NCI-H345 treated with DMSO at 0.1 percent for 48 hours (cell line): ENCODE measurements around the gene SYNGAP1.
A peak's percentile ranks its signal among the peaks of the same experiment; 100 is the strongest.
"Not testable (repeated sequence)": the region's sequence is repeated elsewhere in the genome, so short reads cannot be mapped to it uniquely, and the experiment has no call there.

Experiments
- DNase-seq: peaks from one replicate; lab custom pipeline; 2025; ENCODE audit not compliant: unreplicated experiment; lab: John Stamatoyannopoulos, UW

SYNGAP1 gene

GRCh38 chr6:33419580-33420490 is at the start of gene SYNGAP1:
Gene SYNGAP1, plus strand, starts transcription at chr6:33420065. Its CDS starts 200 bp downstream, at chr6:33420265.
- no peak for DNase-seq

DNA sequence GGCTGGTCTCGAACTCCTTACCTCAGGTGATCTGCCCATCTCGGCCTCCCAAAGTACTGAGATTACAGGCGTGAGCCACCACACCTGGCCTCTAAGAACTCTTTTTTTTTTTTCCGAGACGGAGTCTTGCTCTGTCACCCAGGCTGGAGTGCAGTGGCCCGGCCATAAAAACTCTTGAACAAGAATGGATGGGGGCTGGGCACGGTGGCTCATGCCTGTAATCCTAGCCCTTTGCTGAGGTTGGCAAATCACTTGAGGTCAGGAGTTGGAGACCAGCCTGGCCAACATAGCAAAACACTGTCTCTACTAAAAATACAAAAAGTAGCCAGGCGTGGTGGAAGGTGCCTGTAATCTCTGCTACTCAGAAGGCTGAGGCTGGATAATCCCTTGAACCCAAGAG is 48.0 kb upstream of the SYNGAP1 start:
- not testable (repeated sequence) for DNase-seq

DNA sequence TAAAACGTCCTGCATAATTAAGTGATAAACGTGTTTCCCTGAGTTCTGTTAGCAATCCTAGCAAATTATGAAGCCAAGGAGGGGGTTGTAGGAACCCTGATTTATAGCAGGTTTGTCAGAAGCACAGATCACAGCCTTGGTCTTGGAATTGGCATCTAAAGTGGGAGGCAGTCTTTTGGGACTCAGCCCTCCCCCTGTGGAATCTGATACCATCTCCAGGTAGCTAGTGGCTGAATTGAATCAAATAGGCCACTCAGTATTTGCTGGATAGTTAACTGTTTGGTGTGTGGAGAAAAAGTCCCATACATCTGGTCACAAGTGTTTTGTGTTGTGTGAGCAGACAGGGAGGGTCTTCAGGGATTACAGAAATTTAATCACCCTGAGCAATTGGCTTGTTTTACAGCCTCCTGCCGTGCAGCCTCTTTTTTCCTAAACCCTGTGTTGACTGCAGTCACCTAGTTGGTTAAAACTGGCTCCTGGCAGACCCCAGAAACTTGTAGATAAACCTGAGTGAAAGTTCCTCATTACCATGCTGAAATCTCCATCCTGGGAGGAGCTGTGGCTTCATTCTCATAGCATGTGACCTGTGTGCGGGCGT is 47.2 kb upstream of the SYNGAP1 start:
- no peak for DNase-seq

DNA sequence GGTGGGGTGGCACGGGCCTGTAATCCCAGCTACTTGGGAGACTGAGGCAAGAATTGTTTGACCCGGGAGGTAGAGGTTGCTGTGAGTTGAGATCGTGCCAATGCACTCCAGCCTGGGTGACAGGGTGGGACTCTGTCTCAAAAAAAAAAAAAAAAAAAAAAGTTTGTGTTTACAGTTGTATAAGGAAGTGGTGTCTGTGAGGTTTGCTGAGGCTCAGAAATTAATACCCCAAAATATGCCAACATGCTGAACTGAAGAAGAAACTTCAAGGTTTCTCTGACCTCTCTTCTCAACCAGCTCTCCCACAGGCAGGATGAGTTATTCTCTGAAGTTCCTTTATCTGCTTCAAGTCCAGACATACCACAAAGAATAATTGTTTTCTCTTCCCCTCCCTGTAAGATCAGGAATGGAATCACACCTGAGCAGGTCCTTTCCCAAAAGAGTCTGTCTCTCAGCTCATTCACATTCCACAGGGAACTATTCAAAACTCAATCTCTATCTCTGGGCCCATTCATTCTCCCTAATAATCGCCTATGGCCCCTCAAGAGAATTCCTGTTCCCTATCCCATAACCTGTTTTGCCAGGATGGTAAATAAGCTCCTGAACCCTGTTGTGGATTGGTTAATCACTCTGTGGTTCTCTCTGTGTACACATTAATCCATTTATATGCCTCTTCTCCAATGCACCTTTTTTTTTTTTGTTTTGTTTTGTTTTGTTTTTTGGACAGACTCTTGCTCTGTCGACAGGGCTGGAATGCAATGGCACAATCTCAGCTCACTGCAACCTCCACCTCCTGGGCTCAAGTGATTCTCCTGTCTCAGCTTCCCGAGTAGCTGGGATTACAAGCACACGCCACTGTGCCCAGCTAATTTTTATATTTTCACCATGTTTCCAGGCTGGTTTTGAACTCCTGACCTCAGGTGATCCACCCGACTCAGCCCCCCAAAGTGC is 45.6 kb upstream of the SYNGAP1 start:
- DNase-seq, result no peak

DNA sequence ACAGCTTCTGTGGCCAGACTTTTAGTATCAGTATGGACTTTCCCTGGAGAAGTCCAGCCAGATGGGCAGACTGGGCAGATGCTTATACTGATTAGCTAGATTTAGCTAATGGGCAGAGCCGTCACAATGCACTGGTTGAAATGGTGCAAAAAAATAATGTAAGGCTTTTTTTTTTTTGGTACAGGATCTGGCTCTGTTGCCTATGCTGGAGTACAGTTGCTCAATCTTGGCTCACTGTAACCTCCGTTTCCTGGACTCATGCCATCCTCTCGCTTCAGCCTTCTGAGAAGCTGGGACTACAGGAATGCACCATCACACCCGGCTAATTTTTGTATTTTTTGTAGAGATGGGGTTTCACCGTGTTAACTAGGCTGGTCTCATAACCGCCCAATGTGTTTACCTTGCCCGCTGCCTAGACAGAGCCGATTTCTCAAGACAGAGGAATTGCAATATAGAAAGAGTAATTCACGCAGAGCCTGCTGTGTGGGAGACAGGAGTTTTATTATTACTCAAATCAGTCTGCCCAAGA is 44.7 kb upstream of the SYNGAP1 start:
- no peak for DNase-seq

- no peak for DNase-seq
These were observed 42.7 kb upstream of the SYNGAP1 start for GRCh38 chr6:33377171-33377570.

DNA sequence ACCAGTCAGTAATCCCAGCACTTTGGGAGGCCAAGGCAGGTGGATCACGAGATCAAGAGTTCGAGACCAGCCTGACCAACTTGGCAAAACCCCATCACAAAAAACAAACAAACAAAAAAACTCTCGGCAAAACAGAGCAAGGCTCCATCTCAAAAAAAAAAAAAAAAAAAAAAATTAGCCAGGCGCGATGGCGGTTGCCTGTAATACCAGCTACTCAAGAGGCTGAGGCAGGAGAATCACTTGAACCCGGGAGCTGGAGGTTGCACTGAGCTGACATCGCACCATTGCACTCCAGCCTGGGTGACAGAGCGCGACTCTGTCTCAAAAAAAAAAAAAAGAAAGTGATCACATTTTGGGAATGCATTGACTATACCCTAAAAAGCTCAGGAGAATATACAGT is 40.7 kb upstream of the SYNGAP1 start:
- not testable (repeated sequence) for DNase-seq

DNA sequence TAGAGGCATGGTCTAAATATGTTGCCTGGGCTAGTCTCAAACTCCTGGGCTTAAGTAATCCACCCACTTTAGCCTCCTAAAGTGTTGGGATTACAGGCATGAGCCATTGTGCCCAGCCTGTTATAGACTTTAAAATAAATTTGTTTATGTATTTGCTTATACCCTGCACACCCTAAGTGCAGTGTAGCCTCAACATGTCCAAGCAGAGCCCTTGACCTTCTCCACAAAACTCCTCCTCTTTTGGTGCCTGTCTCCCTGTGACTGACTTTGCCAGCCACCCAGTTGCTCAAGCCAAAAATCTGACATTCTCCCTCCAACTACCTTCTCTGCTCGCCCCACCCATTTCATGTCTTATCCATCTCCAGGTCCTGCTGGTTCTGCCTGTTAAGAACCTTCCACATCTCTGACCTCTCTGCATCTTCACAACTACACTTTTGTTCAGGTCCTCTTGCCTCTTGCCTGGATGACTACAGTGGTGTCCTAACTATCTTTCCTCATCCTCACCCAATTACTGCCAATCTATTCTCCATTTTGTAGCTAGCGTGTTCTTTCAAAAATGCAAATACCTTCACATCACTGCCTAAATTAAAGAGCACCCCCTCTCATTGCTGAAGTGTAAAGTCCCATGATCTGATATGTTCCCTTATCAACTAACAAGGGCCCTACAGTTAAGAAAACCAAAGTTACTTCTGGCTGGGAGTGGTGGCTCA is 39.4 kb upstream of the SYNGAP1 start:
- DNase-seq, result no peak

DNA sequence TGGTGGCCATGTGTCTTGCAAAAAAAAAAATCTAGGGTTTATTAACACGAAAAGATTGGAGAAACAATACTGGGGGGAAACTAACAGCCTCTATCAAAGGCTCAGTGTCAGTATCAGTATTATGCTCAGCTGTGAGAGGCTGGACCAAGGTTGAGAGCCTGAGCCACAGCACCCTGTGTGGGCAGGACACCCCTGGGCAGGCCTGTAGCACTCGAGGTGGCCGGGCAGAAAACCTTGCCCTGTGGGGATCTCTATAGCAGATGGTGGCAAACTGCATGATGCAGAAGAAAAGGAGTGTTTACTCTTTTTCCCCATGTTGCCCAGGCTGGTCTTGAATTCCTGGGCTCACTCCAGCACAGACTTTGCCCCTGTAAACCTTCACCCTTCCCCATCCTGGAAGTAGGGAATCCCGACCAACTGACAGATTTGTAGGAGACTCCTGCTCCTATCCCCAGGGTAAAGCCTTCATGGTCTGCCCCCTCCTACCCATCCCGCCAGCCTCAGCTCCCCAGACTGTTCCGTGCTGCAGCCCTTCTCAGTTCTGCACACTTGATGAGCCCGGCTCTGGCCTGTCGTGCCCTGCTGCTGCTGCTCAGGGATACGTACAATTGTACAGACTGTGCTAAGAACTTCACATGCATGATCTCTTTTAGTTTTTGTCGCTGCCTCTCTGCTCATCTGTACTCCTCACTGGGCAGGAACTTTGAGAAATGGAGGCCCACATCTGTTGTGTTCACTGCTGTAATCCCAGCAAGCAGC is 36.3 kb upstream of the SYNGAP1 start:
- no peak for DNase-seq

- no peak for DNase-seq
These were observed 35.3 kb upstream of the SYNGAP1 start for GRCh38 chr6:33384581-33385020.

GRCh38 chr6:33390173-33390572 is 29.7 kb upstream of the SYNGAP1 start:
- DNase-seq, result no peak

GRCh38 chr6:33390767-33391277 is 29.0 kb upstream of the SYNGAP1 start:
- no peak for DNase-seq

GRCh38 chr6:33391278-33391921 is 28.5 kb upstream of the SYNGAP1 start, which contains the start of gene KIFC1:
Gene KIFC1, plus strand, starts transcription at chr6:33391823. Its CDS starts 163 bp downstream, at chr6:33391986.
- DNase-seq, result peak; percentile 100

- no peak for DNase-seq
These were observed 27.8 kb upstream of the SYNGAP1 start for GRCh38 chr6:33391922-33392594.

DNA sequence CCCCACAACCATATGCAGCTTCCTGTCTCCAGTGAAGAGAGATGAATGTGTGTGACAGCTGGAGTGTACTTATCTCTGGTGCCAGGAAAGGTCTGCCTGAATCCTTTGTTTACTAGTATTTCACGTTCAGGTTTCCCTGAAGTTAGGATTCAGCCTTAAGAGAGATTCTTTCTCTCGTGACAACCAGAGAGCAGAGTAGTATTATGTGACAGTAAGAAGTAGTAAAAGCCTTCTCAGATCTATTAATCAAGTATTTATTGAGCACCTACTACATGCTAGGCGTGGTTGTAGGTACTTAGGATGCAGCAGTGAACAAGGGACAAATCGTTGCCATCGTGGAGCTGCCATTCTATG is 27.3 kb upstream of the SYNGAP1 start:
- DNase-seq, result no peak

DNA sequence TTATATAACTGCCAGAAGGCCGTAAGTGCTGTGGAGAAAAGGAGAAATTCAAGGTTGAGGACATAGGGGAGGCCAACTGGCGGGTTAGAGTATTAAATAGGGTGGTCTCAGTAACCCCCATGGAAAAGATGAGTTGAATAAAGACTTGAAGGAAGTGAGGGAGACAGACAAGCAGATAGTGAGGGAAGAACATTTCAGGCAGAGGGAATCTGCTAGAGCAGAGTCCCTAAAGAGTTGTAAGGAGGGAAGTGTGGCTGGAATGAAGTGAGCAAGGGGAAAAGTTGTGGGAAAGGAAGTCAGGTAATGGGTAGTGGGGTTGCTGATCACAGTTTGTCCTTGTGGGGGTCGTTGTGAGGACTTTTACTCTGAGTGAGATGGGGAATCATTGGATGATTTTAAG is 26.9 kb upstream of the SYNGAP1 start:
- no peak for DNase-seq

- DNase-seq, result no peak
These were observed 22.3 kb upstream of the SYNGAP1 start for GRCh38 chr6:33397541-33397940.

DNA sequence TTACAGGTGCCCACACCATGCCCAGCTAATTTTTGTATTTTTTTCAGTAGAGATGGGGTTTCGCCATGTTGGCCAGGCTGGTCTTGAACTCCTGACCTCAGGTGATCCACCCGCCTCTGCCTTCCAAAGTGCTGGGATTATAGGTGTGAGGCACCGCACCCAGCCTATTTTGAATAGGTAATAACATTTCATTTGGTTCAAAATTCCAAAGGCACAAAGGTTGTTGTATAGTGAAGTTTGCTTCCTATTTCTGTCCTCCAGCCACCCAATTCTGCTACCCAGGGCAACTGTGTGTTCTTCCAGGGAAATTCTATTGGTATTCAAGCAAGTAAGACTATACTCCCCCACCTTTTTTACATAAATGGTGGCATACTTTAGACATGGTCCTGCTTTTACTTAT is 21.3 kb upstream of the SYNGAP1 start:
- not testable (repeated sequence) for DNase-seq
